Sigmoid colon (tissue), 3 donors: ENCODE data around the gene ME3.

Experiments used
- POLR2A ChIP-seq, 2 donors: fragments of 450-650 bp; IDR thresholded peaks; one replicate each; pipeline ENCODE4 v1.6.1; 2016; ENCODE audit warnings: antibody characterized with exemption in 2 of 2, mild to moderate bottlenecking in 2 of 2, moderate library complexity in 2 of 2
- TF ChIP-seq, protein P1 (sequence below), 4 experiments: fragments of 450-650 bp in 3 of 4; fragments of 200-600 bp in 1 of 4; IDR thresholded peaks; one replicate each; pipeline ENCODE4 v1.5.1; 2016 to 2019; ENCODE audit warnings: antibody characterized with exemption in 4 of 4, mild to moderate bottlenecking in 3 of 4, moderate library complexity in 2 of 4

DNA sequence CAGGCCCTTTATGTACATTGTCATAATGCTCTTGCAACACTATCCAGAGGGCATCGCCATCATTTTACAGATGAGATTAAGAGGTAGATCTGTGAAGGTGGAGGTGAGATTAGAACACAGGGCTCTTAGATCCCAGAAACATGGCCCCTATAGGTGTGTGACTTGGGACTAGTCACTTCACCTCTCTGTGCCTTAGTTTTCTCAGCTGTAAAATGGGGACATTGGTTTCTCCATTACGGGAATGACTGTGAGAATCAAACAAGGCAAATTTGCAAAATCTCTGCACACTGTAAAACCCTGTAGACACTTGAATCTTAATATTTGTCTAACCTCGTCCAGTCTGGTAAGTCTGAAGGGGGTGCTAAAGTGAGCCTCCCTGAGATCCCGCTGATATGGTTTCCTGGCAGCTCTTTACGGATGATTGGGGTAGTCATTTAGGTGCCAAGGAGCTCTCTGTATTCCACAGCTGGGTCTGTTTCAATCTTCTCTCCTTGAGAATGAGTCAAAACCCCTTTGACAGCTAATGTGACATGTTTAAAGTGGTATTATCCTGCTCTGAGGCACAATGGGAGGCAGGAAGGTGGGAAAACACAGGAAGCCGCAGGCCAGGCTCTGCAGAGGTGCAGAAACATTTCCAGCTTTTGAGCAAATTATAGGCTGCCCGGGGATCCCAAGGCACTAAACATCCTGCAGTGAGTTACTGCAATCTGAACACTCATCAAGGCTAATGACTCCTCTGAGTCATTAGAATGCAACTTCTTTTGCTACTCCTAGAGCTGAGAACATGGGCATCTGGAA is 156.9 kb downstream of the ME3 start:
- TF ChIP-seq, protein P1, sequence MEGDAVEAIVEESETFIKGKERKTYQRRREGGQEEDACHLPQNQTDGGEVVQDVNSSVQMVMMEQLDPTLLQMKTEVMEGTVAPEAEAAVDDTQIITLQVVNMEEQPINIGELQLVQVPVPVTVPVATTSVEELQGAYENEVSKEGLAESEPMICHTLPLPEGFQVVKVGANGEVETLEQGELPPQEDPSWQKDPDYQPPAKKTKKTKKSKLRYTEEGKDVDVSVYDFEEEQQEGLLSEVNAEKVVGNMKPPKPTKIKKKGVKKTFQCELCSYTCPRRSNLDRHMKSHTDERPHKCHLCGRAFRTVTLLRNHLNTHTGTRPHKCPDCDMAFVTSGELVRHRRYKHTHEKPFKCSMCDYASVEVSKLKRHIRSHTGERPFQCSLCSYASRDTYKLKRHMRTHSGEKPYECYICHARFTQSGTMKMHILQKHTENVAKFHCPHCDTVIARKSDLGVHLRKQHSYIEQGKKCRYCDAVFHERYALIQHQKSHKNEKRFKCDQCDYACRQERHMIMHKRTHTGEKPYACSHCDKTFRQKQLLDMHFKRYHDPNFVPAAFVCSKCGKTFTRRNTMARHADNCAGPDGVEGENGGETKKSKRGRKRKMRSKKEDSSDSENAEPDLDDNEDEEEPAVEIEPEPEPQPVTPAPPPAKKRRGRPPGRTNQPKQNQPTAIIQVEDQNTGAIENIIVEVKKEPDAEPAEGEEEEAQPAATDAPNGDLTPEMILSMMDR (IDR thresholded peaks at IDR 0.05) = no peak
- TF ChIP-seq POLR2A (IDR thresholded peaks at IDR 0.05) = no peak
